Measurements from ENCODE around the gene ZEB1.

DNA sequence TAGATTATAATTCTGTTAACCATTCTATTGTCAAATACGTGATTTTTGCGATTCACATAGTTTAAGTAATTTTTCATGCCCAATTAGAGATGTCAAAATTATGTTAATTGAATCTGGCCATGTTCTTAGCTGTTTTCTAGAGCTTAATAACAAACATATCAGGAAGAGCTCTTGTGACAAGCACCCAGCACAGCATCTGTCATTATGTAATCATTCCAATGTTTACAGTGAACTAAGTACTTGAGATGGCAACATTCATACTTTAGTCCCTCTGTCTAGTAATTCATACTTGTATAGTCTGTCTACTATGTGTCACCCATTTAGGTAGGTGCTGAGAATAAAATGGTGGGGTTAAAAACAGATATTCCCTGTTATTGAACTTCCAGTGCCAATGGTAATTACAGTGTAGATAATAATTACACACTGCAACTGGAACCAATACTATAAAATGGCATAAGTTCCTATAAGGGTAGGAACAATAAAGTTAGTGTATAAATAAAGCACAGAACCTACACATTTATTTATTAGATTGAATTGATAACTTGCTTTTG lies 55.2 kb downstream of the ZEB1 start:
- TF ChIP-seq, protein P1, sequence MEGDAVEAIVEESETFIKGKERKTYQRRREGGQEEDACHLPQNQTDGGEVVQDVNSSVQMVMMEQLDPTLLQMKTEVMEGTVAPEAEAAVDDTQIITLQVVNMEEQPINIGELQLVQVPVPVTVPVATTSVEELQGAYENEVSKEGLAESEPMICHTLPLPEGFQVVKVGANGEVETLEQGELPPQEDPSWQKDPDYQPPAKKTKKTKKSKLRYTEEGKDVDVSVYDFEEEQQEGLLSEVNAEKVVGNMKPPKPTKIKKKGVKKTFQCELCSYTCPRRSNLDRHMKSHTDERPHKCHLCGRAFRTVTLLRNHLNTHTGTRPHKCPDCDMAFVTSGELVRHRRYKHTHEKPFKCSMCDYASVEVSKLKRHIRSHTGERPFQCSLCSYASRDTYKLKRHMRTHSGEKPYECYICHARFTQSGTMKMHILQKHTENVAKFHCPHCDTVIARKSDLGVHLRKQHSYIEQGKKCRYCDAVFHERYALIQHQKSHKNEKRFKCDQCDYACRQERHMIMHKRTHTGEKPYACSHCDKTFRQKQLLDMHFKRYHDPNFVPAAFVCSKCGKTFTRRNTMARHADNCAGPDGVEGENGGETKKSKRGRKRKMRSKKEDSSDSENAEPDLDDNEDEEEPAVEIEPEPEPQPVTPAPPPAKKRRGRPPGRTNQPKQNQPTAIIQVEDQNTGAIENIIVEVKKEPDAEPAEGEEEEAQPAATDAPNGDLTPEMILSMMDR (IDR thresholded peaks at IDR 0.05) = no peak
- no peak for TF ChIP-seq POLR2AphosphoS5 (IDR thresholded peaks at IDR 0.05)
- no peak for TF ChIP-seq POLR2A (IDR thresholded peaks at IDR 0.05)

Data from prostate gland (tissue), 2 donors.